Right atrium auricular region (tissue), 2 donors: ENCODE results near the gene MAML2. TPM values are rescaled to one million over a fixed set of nuclear protein-coding genes. Genes with fewer than 3 reads are reported as not detected.

Source experiments
- DNase-seq: peaks from one replicate; pipeline ENCODE4 v3.0.0-alpha.2; 2019; ENCODE audit warnings: low spot score
- H3K27ac ChIP-seq, 2 donors: fragments of 200-600 bp; sonication (generic); 1 replicate in 1 of 2; 2 replicates in 1 of 2; pipeline ENCODE4 v1.5.1; 2016 to 2019
- H3K27me3 ChIP-seq, 2 donors: fragments of 200-600 bp; sonication (generic); one replicate each; pipeline versions ENCODE4 v1.5.1 to v1.6.0; 2017 to 2019
- H3K36me3 ChIP-seq: fragments of 200-600 bp; sonication (generic); one replicate; pipeline ENCODE4 v1.5.1; 2016
- H3K4me1 ChIP-seq, 2 donors: fragments of 200-600 bp; sonication (generic); one replicate each; pipeline versions ENCODE4 v1.5.1 to v1.6.0; 2017 to 2019
- H3K4me3 ChIP-seq, 2 donors: fragments of 200-600 bp; sonication (generic); 1 replicate in 1 of 2; 2 replicates in 1 of 2; pipeline ENCODE4 v1.5.1; 2017 to 2019; ENCODE audit warnings: mild to moderate bottlenecking in 1 of 2, moderate library complexity in 1 of 2
- H3K9me3 ChIP-seq, 2 donors: fragments of 200-600 bp; sonication (generic); one replicate each; pipeline ENCODE4 v1.5.1; 2019
- CTCF ChIP-seq, 2 donors: fragments of 200-600 bp; sonication (generic); IDR thresholded peaks; one replicate each; pipeline ENCODE4 v1.5.1; 2019; ENCODE audit warnings: antibody characterized with exemption in 2 of 2
- total RNA-seq, 2 donors: library from RNA; depleted of rRNA; stranded (reverse); fragments of >200 nt; gene quantifications; one replicate each; pipeline ENCODE4 v1.1.0, GENCODE V29; 2016

MAML2 gene
- total RNA-seq, 2 donors from 2014 or later: 7.6 to 16.6 TPM

DNA sequence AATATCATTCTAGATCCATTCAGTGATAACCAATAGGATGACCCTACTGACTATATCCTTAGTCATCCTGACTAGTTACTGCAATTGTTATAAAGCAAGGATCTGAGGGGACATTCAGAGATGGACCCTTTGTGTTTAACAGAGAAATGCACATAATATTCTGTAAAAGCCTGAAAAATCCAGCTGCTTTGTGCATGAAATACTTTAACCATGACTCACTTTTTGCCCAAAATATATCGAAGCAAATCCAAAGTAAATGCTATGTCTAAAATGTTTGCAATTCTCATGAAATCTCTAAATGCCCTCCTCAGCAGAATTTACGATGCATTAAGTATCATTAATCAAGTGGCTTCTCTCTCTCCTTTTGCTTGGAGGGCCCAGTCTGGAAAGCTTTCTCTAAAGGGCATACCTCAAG, 240.3 kb downstream of the MAML2 start:
- no peak for TF ChIP-seq CTCF (IDR thresholded peaks at IDR 0.05)
- Histone ChIP-seq H3K36me3 (no peaks in the 10 kb centered on the region), H3K4me3 (no peak overlapping the region), H3K9me3 (no peaks in the 10 kb centered on the region), H3K27ac (no peak overlapping the region), H3K27me3 (no peaks in the 10 kb centered on the region), H3K4me1 (peaks cover 0 to 25% of the 10 kb centered on the region in 2 donors)
- no peak for DNase-seq

DNA sequence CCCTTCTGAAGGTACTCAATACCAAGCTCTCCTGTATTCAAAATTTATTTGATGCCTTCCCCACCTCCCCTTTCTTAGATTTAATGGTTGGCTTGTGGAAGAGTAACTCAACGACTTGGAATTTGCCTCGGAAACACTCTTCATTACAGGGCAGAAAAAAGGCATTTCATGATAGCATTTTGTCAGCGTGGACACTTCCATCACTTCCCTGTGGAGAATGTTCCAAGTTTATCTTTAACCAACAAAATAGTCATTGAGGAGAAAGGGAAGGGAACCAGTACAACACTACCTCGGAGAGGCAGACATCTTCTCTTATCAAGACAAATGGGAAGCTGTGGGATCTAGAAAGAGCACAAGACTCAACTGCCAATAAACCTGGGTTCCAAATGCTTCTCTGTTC, 241.8 kb downstream of the MAML2 start:
- TF ChIP-seq CTCF (IDR thresholded peaks at IDR 0.05): no peak
- no peaks in the 10 kb centered on the region for H3K27me3 ChIP-seq
- no peak overlapping the region for H3K4me3 ChIP-seq
- no peaks in the 10 kb centered on the region for H3K9me3 ChIP-seq
- no peak overlapping the region for H3K27ac ChIP-seq
- H3K4me1 ChIP-seq: peaks cover 0 to 25% of the 10 kb centered on the region in 2 donors
- no peaks in the 10 kb centered on the region for H3K36me3 ChIP-seq
- DNase-seq: no peak

DNA sequence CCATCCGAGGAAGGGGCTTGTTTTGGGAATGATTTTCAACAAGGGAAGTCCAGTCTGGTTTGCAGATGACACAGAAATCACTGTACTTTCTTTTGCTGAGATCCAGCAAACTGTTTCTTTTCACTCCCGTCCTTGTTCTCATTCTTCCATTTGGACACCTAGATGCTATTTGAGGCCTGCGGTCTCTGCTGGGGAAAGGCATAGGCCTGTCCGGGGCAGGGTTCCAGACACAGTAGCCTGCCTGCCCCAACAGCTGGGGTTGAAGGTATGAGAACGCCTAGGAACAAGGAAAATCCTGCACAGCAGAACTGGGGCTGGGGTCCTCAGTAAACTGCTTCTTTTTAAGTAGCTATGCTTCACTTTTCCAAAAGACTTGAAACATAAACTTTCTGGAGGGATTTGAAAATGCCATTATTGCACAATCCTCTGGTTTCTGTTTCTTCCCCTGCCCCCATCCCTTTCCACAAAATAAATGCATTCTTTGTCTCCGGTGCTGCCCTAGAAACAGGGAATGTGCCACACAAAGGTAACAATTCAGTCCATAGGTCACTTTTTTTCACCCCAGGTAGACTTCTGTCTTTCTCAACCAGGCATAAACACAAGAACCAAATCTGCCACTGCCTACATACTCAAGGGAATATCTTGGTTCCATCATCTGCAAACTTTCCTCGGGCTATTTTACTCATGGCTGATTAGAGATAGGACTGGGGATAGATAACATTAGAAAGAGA, 244.3 kb downstream of the MAML2 start:
- no peak overlapping the region for H3K4me3 ChIP-seq

DNA sequence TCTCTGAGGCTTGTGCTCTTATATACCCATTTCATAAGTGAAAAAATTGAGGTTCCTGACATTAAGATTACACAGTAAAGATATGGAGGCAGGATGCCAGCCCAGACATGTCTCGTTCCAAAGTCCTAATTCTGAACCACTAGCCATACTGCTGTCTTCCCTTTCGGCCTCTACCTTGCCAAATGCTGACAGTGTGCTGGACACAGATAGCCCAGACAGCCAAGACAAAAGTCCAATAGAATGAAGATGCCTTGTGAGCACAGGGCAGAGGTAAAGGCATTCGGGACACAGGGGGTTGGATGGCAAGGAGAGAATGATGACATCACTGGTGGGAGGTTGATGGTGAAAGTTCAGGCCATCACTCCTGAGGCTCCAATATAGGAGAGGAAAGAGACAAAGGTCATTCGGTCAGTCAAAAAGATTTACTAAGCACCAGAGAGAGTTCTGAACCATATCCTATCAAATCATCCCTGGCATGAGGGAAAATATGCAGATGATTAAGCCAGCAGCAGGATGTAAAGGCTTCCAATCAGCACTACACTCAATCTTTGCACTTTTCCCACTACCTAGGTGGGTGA, 245.1 kb downstream of the MAML2 start:
- no peak for DNase-seq
- Histone ChIP-seq H3K36me3 (peaks cover 3% of the 10 kb centered on the region), H3K27me3 (no peaks in the 10 kb centered on the region), H3K4me3 (no peak overlapping the region), H3K27ac (peak overlapping the region; percentile 18 to 66), H3K9me3 (no peaks in the 10 kb centered on the region), H3K4me1 (peaks cover 0 to 16% of the 10 kb centered on the region in 2 donors)
- TF ChIP-seq CTCF (IDR thresholded peaks at IDR 0.05): no peak

More for the DNA sequence above, 244.3 kb downstream of the MAML2 start:
- Histone ChIP-seq H3K27ac (peak overlapping the region; percentile 34 to 66), H3K4me1 (peaks cover 0 to 16% of the 10 kb centered on the region in 2 donors), H3K9me3 (no peaks in the 10 kb centered on the region), H3K36me3 (no peaks in the 10 kb centered on the region), H3K27me3 (no peaks in the 10 kb centered on the region)
- DNase-seq: no peak
- no peak for TF ChIP-seq CTCF (IDR thresholded peaks at IDR 0.05)

DNA sequence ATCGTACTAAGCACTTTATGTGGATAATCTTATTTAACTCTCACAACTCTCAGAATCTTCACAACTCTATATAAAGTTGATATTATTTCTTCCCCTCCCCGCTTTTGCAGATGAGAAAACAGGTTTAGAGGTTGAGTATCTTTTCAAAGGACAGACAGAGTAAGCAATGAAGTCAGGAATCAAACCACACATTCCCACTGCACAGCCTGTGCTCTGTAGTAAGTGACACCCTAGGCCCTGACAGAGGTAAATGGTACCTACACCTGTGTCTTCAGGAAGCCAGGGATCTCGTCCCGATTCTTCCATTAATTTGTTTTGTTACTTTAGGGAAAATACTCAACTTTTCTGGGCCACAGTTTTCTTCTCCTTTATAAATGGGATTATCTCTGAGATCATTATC, 246.6 kb downstream of the MAML2 start:
- H3K9me3 ChIP-seq: no peaks in the 10 kb centered on the region
- H3K27me3 ChIP-seq: no peaks in the 10 kb centered on the region
- H3K4me3 ChIP-seq: no peak overlapping the region
- H3K27ac ChIP-seq: no peak overlapping the region
- TF ChIP-seq CTCF (IDR thresholded peaks at IDR 0.05): no peak
- H3K4me1 ChIP-seq: peaks cover 0 to 13% of the 10 kb centered on the region in 2 donors
- no peak for DNase-seq
- peaks cover 10% of the 10 kb centered on the region for H3K36me3 ChIP-seq
